CD4-positive, alpha-beta T cell (primary cell): ENCODE data around the gene SDR42E1. TPM values are rescaled to one million over a fixed set of nuclear protein-coding genes. Genes with fewer than 3 reads are reported as not detected.

ENCODE experiments used
- ATAC-seq: fragments of 200-7000 bp; cut with Tn5 transposase; one replicate; pipeline ENCODE4 v1.10.0; 2022; ENCODE audit warnings: mild to moderate bottlenecking; ENCODE audit not compliant: poor library complexity
- CTCF ChIA-PET: fragments of 350-600 bp; sonication (Branson Sonifier 250); formaldehyde crosslinking; loops from one replicate; lab custom pipeline; 2021; ENCODE audit warnings: antibody characterized with exemption, inconsistent platforms; lab: Charles Lee
- POLR2A ChIA-PET: fragments of 350-600 bp; sonication (Branson Sonifier 250); formaldehyde crosslinking; loops from one replicate; lab custom pipeline; 2021; ENCODE audit warnings: antibody characterized with exemption, inconsistent platforms; lab: Charles Lee
- DNase-seq, 14 experiments: peaks; one replicate each; pipeline ENCODE4 v3.0.0-alpha.2; 2013 to 2020; ENCODE audit warnings: mixed read lengths in 2 of 14
- H3K27ac ChIP-seq, 2 donors: one replicate each; pipeline versions ENCODE4 v1.5.1 to v1.7.0; 2013; ENCODE audit warnings: low read length in 2 of 2, low read depth in 1 of 2, mild to moderate bottlenecking in 1 of 2
- H3K27me3 ChIP-seq, 2 experiments: 1 replicate in 1 of 2; 2 replicates in 1 of 2; pipeline versions ENCODE4 v1.6.1 to v1.7.0; 2013; ENCODE audit warnings: low read length in 2 of 2, control low read depth in 1 of 2, mild to moderate bottlenecking in 1 of 2, moderate library complexity in 1 of 2; ENCODE audit not compliant: insufficient read depth in 2 of 2, control insufficient read depth in 1 of 2
- H3K36me3 ChIP-seq: one replicate; pipeline ENCODE4 v1.6.1; 2013; ENCODE audit warnings: low read length, control low read depth; ENCODE audit not compliant: insufficient read depth
- H3K4me1 ChIP-seq: one replicate; pipeline ENCODE4 v1.6.1; 2013; ENCODE audit warnings: low read length, control low read depth; ENCODE audit not compliant: insufficient read depth
- H3K4me3 ChIP-seq: one replicate; pipeline ENCODE4 v1.5.1; 2013; ENCODE audit warnings: mild to moderate bottlenecking, low read length, moderate library complexity
- H3K9me3 ChIP-seq, 2 experiments: 1 replicate in 1 of 2; 2 replicates in 1 of 2; pipeline versions ENCODE4 v1.6.1 to v1.7.0; 2013; ENCODE audit warnings: low read length in 2 of 2, mild to moderate bottlenecking in 2 of 2, control low read depth in 1 of 2, moderate library complexity in 1 of 2; ENCODE audit not compliant: control insufficient read depth in 1 of 2, insufficient read depth in 1 of 2
- H3K27ac Mint-ChIP-seq: one replicate; pipeline ENCODE4 v1.8.0; 2020; ENCODE audit warnings: mixed read lengths
- H3K27me3 Mint-ChIP-seq: one replicate; pipeline ENCODE4 v1.8.0; 2021; ENCODE audit warnings: mixed read lengths
- H3K36me3 Mint-ChIP-seq: one replicate; pipeline ENCODE4 v1.8.0; 2021; ENCODE audit warnings: low read depth, mixed read lengths
- H3K4me1 Mint-ChIP-seq: one replicate; pipeline ENCODE4 v1.8.0; 2021; ENCODE audit warnings: low read depth, mixed read lengths
- H3K4me3 Mint-ChIP-seq: one replicate; pipeline ENCODE4 v1.8.0; 2020; ENCODE audit warnings: mild to moderate bottlenecking, mixed read lengths
- H3K9me3 Mint-ChIP-seq: one replicate; pipeline ENCODE4 v1.8.0; 2020; ENCODE audit warnings: mixed read lengths
- intact Hi-C, 2 experiments: fragments of 100-400 bp; cut with DNase I in 1 of 2; cut with micrococcal nuclease in 1 of 2; formaldehyde crosslinking; loops; one replicate each; pipeline versions ENCODE4 v1.15.1 to v1.9.0; 2023 to 2025; cut with DNase I, micrococcal nuclease
- total RNA-seq, 174 experiments: library from RNA in 2 of 174; stranded (reverse) in 2 of 174; gene quantifications; one replicate each; pipeline ENCODE4 v1.2.3 and lab custom pipeline; 2021 to 2026
- TF ChIP-seq, protein P1 (sequence below): fragments of 200-600 bp; IDR thresholded peaks from one replicate; pipeline ENCODE4 v1.8.0; 2022; ENCODE audit warnings: antibody characterized with exemption, mild to moderate bottlenecking

SDR42E1 gene
- total RNA-seq, 2 experiments from 2014 or later, result 4.5 to 7.6 TPM

DNA sequence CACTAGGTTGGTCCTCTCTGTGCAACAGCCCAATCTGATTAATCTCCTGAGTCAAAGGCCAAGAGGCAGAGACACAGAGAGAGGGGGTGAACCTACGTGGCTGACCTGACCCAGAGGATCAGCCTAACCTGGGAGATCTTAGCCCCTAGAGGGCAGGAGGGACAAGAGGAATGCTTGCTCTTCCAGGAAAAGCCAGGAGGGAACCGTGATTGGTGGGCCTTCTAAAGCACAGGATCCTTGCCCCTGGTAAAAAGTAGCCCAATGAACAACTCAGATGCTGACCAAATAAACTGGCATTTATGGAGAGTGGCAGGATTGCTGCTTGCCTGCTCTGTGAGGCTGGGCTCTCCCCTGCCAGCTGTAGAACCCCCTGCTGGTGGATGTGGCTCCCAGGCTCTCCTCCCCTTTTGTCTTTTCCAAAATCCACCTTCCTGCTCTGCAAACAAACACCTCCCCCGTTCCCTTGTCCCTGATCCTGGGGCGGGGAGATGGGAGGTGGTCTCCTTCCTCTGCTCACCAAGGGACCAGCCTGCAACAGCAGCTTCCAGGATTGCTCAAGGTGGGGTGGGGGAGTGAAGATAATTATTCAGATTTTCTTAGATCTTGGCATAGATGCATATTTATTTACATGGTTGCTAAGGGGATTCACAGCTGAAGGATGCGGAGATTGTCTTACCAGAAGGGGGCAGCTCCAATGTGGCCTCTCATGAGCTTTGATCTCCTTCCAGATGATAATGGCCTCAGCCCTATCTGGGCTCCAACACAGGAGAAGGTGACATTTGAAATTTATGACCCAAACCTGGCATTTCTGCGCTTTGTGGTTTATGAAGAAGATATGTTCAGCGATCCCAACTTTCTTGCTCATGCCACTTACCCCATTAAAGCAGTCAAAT is 71.9 kb downstream of the SDR42E1 start:
- H3K27me3 Mint-ChIP-seq, result no peaks in the 10 kb centered on the region
- Histone ChIP-seq H3K9me3 (no peaks in the 10 kb centered on the region), H3K36me3 (no peaks in the 10 kb centered on the region), H3K4me1 (no peaks in the 10 kb centered on the region), H3K4me3 (no peak overlapping the region), H3K27ac (no peak overlapping the region), H3K27me3 (no peaks in the 10 kb centered on the region)
- H3K9me3 Mint-ChIP-seq, result no peaks in the 10 kb centered on the region
- no peaks in the 10 kb centered on the region for H3K36me3 Mint-ChIP-seq
- CTCF ChIA-PET, result interaction anchor here (0.6 kb wide), 1 partner anchor 284 kb away, joined by 3 read pairs; no protein-coding TSS in a partner anchor
- no peak overlapping the region for H3K4me3 Mint-ChIP-seq
- intact Hi-C loops, result loop anchor here in 1 of 2 experiments (1.0 kb wide), 1 partner anchor 291 kb away; no protein-coding TSS in a partner anchor
- TF ChIP-seq, protein P1, sequence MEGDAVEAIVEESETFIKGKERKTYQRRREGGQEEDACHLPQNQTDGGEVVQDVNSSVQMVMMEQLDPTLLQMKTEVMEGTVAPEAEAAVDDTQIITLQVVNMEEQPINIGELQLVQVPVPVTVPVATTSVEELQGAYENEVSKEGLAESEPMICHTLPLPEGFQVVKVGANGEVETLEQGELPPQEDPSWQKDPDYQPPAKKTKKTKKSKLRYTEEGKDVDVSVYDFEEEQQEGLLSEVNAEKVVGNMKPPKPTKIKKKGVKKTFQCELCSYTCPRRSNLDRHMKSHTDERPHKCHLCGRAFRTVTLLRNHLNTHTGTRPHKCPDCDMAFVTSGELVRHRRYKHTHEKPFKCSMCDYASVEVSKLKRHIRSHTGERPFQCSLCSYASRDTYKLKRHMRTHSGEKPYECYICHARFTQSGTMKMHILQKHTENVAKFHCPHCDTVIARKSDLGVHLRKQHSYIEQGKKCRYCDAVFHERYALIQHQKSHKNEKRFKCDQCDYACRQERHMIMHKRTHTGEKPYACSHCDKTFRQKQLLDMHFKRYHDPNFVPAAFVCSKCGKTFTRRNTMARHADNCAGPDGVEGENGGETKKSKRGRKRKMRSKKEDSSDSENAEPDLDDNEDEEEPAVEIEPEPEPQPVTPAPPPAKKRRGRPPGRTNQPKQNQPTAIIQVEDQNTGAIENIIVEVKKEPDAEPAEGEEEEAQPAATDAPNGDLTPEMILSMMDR, result no peak
- no peak overlapping the region for H3K27ac Mint-ChIP-seq
- DNase-seq (no peak), ATAC-seq (no peak)
- POLR2A ChIA-PET, result no interaction called here
- H3K4me1 Mint-ChIP-seq, result no peaks in the 10 kb centered on the region

Other genes with a start within 250 kb of the SDR42E1 start
- 1 to 10 TPM in 1 of 2 experiments, under 1 TPM in 1; 0.92 to 1.5 TPM for gene PLCG2, start 232.2 kb downstream of the SDR42E1 start, total RNA-seq
- not detected for gene HSD17B2, start 23.8 kb upstream of the SDR42E1 start, total RNA-seq
- 10 to 100 TPM; 14.3 to 15.5 TPM for gene MPHOSPH6, start 158.8 kb upstream of the SDR42E1 start, total RNA-seq